WTC11 (cell line): ENCODE results near the gene DOC2A. TPM values are rescaled to one million over a fixed set of nuclear protein-coding genes. Genes with fewer than 3 reads are reported as not detected.

Experiments
- ATAC-seq: fragments of 200-7000 bp; cut with Tn5 transposase; 2 replicates; pipeline ENCODE4 v1.10.0; 2021; ENCODE audit warnings: mild to moderate bottlenecking, moderate library complexity
- CTCF ChIA-PET: fragments of 300-600 bp; sonication (Branson Sonifier 250); formaldehyde crosslinking; loops from one replicate; lab custom pipeline; 2021; ENCODE audit warnings: antibody characterized with exemption; lab: Charles Lee
- POLR2A ChIA-PET: fragments of 350-600 bp; sonication (Branson Sonifier 250); formaldehyde crosslinking; loops from one replicate; lab custom pipeline; 2021; ENCODE audit warnings: antibody characterized with exemption; lab: Charles Lee
- DNase-seq: peaks from one replicate; pipeline ENCODE4 v3.0.0; 2021; ENCODE audit warnings: low spot score
- H3K27ac Mint-ChIP-seq: 2 replicates; pipeline ENCODE4 v1.8.0; 2021; ENCODE audit warnings: mixed read lengths
- H3K27me3 Mint-ChIP-seq: 2 replicates; pipeline ENCODE4 v1.8.0; 2021; ENCODE audit warnings: low read depth, mild to moderate bottlenecking, moderate library complexity, mixed read lengths
- H3K36me3 Mint-ChIP-seq: 2 replicates; pipeline ENCODE4 v1.8.0; 2021; ENCODE audit warnings: mixed read lengths
- H3K4me1 Mint-ChIP-seq: 2 replicates; pipeline ENCODE4 v1.8.0; 2022; ENCODE audit warnings: mixed read lengths
- H3K4me3 Mint-ChIP-seq: 2 replicates; pipeline ENCODE4 v1.8.0; 2021; ENCODE audit warnings: mild to moderate bottlenecking, moderate library complexity, mixed read lengths
- H3K9me3 Mint-ChIP-seq: 2 replicates; pipeline ENCODE4 v1.8.0; 2021; ENCODE audit warnings: mixed read lengths
- ATF3 ChIP-seq: sonication (generic); formaldehyde crosslinking; conservative IDR thresholded peaks from 2 replicates; pipeline ENCODE4 v1.8.1; 2022; ENCODE audit warnings: mild to moderate bottlenecking, missing genetic modification reagents
- CREM ChIP-seq: sonication (generic); formaldehyde crosslinking; IDR thresholded peaks from 2 replicates; pipeline ENCODE4 v1.8.1; 2022; ENCODE audit warnings: mild to moderate bottlenecking, missing genetic modification reagents, moderate library complexity
- ERG ChIP-seq: fragments of 250-450 bp; sonication (Bioruptor Pico); IDR thresholded peaks from 2 replicates; pipeline ENCODE4 v1.8.0; 2021; ENCODE audit warnings: mild to moderate bottlenecking
- JAZF1 ChIP-seq: fragments of 250-450 bp; sonication (Bioruptor Pico); IDR thresholded peaks from 2 replicates; pipeline ENCODE4 v1.9.0; 2021; ENCODE audit warnings: moderate library complexity, mild to moderate bottlenecking, inconsistent platforms
- NFATC4 ChIP-seq: fragments of 250-450 bp; sonication (Bioruptor Pico); IDR thresholded peaks from 2 replicates; pipeline ENCODE4 v1.9.0; 2021; ENCODE audit warnings: mild to moderate bottlenecking
- NR3C1 ChIP-seq: sonication (generic); formaldehyde crosslinking; conservative IDR thresholded peaks from 2 replicates; pipeline ENCODE4 v1.8.1; 2023; ENCODE audit warnings: low read depth, mild to moderate bottlenecking, missing genetic modification reagents
- OVOL2 ChIP-seq: fragments of 250-450 bp; sonication (Bioruptor Pico); IDR thresholded peaks from 2 replicates; pipeline ENCODE4 v1.9.0; 2021; ENCODE audit warnings: mild to moderate bottlenecking, borderline replicate concordance
- RELA ChIP-seq: sonication (generic); formaldehyde crosslinking; IDR thresholded peaks from 2 replicates; pipeline ENCODE4 v1.8.1; 2022; ENCODE audit warnings: missing genetic modification reagents, mild to moderate bottlenecking, borderline replicate concordance
- RORB ChIP-seq: fragments of 250-450 bp; sonication (Bioruptor Pico); IDR thresholded peaks from 2 replicates; pipeline ENCODE4 v1.9.0; 2021; ENCODE audit warnings: mild to moderate bottlenecking
- STAT6 ChIP-seq: sonication (generic); formaldehyde crosslinking; conservative IDR thresholded peaks from 2 replicates; pipeline ENCODE4 v1.8.1; 2023; ENCODE audit warnings: mild to moderate bottlenecking, low read depth, missing genetic modification reagents, moderate library complexity
- ZNF121 ChIP-seq: sonication (generic); formaldehyde crosslinking; IDR thresholded peaks from 2 replicates; pipeline ENCODE4 v1.8.0; 2023; ENCODE audit warnings: missing genetic modification reagents
- total RNA-seq: library from RNA; stranded (reverse); gene quantifications from 3 replicates; pipeline ENCODE4 v1.2.3, GENCODE V29; 2021
- TF ChIP-seq, protein P1 (sequence below): sonication (generic); formaldehyde crosslinking; IDR thresholded peaks from 2 replicates; pipeline ENCODE4 v1.8.0; 2022; ENCODE audit warnings: mild to moderate bottlenecking, missing genetic modification reagents
- TF ChIP-seq, protein P2 (sequence below): sonication (generic); formaldehyde crosslinking; IDR thresholded peaks from 2 replicates; pipeline ENCODE4 v1.8.0; 2022; ENCODE audit warnings: missing genetic modification reagents
- TF ChIP-seq, protein P3 (sequence below): sonication (generic); formaldehyde crosslinking; IDR thresholded peaks from 2 replicates; pipeline ENCODE4 v1.8.1; 2023; ENCODE audit warnings: mild to moderate bottlenecking, missing genetic modification reagents, moderate library complexity
- TF ChIP-seq, protein P4 (sequence below): sonication (generic); formaldehyde crosslinking; IDR thresholded peaks from 2 replicates; pipeline ENCODE4 v1.8.1; 2022; ENCODE audit warnings: mild to moderate bottlenecking, missing genetic modification reagents, moderate library complexity, borderline replicate concordance
- TF ChIP-seq, protein P5 (sequence below): sonication (generic); formaldehyde crosslinking; IDR thresholded peaks from 2 replicates; pipeline ENCODE4 v1.8.1; 2022; ENCODE audit warnings: low read depth, missing genetic modification reagents, borderline replicate concordance
- TF ChIP-seq, protein P6 (sequence below): sonication (generic); formaldehyde crosslinking; IDR thresholded peaks from 2 replicates; pipeline ENCODE4 v1.8.1; 2023; ENCODE audit warnings: mild to moderate bottlenecking, missing genetic modification reagents, moderate library complexity
- TF ChIP-seq, protein P7 (sequence below): sonication (generic); formaldehyde crosslinking; IDR thresholded peaks from 2 replicates; pipeline ENCODE4 v1.8.0; 2022; ENCODE audit warnings: mild to moderate bottlenecking, missing genetic modification reagents

Gene DOC2A
- total RNA-seq, 1 experiment from 2014 or later, result 10.8 TPM

DNA sequence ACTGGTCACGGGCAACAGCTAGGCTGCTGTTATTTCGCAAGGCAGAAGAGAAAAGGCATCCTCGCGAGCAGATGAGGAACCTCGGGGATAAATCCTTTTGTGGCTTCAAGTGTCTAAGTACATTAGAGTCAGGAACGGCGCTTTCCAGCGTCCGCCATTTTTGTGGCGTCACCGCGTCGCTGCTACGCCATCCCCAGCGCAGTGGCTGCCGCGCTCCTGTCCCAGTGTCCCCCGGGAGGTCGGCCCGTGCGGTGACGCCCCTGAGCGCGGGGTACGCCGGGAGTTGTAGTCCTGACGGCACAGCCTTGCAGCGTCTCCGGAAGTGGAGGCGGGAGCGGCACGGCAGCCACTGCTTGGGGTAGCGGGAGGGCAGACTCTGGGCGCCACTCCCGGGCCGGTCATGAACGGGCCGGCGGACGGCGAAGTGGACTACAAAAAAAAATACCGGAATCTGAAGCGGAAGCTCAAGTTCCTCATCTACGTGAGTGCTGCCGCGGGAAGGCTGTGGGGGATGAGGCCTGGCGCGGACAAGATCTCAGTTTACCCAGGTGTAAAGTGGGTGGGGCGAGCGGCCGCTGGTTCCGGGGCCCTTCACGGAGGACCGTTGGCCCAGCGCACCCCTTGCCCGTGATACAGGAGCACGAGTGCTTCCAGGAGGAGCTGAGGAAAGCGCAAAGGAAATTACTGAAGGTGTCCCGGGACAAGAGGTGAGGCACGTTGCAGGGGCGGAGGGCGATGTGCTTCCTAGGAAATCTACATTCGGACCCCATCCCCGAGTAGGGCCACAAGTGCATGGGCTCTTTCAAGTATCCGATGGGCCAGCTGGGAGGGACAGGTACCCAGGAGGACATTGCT is 14.7 kb downstream of the DOC2A start, which contains the start of gene INO80E (continued):
- TF ChIP-seq, protein P1, sequence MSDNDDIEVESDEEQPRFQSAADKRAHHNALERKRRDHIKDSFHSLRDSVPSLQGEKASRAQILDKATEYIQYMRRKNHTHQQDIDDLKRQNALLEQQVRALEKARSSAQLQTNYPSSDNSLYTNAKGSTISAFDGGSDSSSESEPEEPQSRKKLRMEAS (CRISPR knock-in tag), result peak; percentile 11; the same call in 1 of the 2 replicates
- TF ChIP-seq ZNF121 (no peak), RELA (CRISPR knock-in tag) (no peak)
- TF ChIP-seq, protein P2, sequence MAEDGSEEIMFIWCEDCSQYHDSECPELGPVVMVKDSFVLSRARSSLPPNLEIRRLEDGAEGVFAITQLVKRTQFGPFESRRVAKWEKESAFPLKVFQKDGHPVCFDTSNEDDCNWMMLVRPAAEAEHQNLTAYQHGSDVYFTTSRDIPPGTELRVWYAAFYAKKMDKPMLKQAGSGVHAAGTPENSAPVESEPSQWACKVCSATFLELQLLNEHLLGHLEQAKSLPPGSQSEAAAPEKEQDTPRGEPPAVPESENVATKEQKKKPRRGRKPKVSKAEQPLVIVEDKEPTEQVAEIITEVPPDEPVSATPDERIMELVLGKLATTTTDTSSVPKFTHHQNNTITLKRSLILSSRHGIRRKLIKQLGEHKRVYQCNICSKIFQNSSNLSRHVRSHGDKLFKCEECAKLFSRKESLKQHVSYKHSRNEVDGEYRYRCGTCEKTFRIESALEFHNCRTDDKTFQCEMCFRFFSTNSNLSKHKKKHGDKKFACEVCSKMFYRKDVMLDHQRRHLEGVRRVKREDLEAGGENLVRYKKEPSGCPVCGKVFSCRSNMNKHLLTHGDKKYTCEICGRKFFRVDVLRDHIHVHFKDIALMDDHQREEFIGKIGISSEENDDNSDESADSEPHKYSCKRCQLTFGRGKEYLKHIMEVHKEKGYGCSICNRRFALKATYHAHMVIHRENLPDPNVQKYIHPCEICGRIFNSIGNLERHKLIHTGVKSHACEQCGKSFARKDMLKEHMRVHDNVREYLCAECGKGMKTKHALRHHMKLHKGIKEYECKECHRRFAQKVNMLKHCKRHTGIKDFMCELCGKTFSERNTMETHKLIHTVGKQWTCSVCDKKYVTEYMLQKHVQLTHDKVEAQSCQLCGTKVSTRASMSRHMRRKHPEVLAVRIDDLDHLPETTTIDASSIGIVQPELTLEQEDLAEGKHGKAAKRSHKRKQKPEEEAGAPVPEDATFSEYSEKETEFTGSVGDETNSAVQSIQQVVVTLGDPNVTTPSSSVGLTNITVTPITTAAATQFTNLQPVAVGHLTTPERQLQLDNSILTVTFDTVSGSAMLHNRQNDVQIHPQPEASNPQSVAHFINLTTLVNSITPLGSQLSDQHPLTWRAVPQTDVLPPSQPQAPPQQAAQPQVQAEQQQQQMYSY, result 0 out of 2 replicates have a peak, but pooled peaks have one; percentile 9

DNA sequence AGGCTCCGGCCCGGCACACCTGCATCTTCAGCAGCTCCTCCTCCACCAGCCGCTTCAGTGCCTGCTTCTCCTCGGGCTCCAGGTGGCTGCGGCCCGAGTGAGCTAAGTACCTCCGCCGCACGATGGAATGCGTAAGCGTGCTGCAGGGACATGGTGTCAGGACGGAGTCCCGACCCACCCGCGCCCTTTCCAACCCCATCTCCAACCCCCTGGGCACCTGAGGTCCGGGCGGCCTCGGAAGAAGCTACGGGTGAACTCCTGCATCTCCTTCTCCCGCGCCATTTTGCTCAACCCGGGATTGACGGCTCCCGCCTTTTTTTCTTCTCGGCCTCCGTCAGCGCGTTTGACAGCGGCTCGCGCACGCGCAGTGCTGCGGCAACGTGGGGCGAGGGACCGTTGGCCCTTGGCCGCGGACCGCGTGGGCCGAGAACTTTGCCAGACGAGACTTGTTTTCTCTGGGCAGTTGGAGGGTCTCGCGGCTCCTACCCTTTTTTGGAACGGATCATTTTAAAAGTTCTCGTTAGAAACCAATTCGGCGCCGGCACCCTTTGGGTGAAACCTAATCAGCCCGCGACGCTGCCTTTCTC is 15.4 kb downstream of the DOC2A start, which contains the start of gene HIRIP3:
TSS of gene HIRIP3 (minus strand) at position 294 of the 587 bp plus-strand sequence. CDS start at position 282, 12 bp downstream.
- ATAC-seq (peak; percentile 31), DNase-seq (peak; percentile 77)
- no peaks in the 10 kb centered on the region for H3K9me3 Mint-ChIP-seq
- H3K4me1 Mint-ChIP-seq, result peaks cover 17% of the 10 kb centered on the region
- ChIA-PET CTCF (interaction anchor here (0.7 to 1.2 kb wide), 6 partner anchors 22 to 180 kb away, joined by 3 to 4 read pairs (median 3); partner anchors contain the start of genes CDIPT, PAGR1, TAOK2 and TBX6), POLR2A (interaction anchor here (0.6 to 1.4 kb wide), 7 partner anchors 15 to 132 kb away, joined by 3 to 5 read pairs (median 3); partner anchors contain the start of genes ALDOA, ASPHD1, CDIPT and DOC2A)
- no peaks in the 10 kb centered on the region for H3K27me3 Mint-ChIP-seq
- peak within 1 kb of the TSS; percentile 97 for H3K27ac Mint-ChIP-seq
- H3K4me3 Mint-ChIP-seq, result peak within 1 kb of the TSS; percentile 94
- peaks cover 14% of the 10 kb centered on the region for H3K36me3 Mint-ChIP-seq
- TF ChIP-seq, protein P3, sequence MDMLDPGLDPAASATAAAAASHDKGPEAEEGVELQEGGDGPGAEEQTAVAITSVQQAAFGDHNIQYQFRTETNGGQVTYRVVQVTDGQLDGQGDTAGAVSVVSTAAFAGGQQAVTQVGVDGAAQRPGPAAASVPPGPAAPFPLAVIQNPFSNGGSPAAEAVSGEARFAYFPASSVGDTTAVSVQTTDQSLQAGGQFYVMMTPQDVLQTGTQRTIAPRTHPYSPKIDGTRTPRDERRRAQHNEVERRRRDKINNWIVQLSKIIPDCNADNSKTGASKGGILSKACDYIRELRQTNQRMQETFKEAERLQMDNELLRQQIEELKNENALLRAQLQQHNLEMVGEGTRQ (CRISPR knock-in tag), result no peak
- no peak for TF ChIP-seq STAT6 (CRISPR knock-in tag)
- TF ChIP-seq, protein P4, sequence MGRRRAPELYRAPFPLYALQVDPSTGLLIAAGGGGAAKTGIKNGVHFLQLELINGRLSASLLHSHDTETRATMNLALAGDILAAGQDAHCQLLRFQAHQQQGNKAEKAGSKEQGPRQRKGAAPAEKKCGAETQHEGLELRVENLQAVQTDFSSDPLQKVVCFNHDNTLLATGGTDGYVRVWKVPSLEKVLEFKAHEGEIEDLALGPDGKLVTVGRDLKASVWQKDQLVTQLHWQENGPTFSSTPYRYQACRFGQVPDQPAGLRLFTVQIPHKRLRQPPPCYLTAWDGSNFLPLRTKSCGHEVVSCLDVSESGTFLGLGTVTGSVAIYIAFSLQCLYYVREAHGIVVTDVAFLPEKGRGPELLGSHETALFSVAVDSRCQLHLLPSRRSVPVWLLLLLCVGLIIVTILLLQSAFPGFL (CRISPR knock-in tag), result no peak; the same call in 1 of the 2 replicates
- TF ChIP-seq, protein P5, sequence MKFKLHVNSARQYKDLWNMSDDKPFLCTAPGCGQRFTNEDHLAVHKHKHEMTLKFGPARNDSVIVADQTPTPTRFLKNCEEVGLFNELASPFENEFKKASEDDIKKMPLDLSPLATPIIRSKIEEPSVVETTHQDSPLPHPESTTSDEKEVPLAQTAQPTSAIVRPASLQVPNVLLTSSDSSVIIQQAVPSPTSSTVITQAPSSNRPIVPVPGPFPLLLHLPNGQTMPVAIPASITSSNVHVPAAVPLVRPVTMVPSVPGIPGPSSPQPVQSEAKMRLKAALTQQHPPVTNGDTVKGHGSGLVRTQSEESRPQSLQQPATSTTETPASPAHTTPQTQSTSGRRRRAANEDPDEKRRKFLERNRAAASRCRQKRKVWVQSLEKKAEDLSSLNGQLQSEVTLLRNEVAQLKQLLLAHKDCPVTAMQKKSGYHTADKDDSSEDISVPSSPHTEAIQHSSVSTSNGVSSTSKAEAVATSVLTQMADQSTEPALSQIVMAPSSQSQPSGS (CRISPR knock-in tag), result no peak
- TF ChIP-seq, protein P6, sequence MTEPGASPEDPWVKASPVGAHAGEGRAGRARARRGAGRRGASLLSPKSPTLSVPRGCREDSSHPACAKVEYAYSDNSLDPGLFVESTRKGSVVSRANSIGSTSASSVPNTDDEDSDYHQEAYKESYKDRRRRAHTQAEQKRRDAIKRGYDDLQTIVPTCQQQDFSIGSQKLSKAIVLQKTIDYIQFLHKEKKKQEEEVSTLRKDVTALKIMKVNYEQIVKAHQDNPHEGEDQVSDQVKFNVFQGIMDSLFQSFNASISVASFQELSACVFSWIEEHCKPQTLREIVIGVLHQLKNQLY, result no peak
- TF ChIP-seq ATF3, result no peak
- no peak for TF ChIP-seq ERG
- no peak for TF ChIP-seq RORB (CRISPR knock-in tag)
- TF ChIP-seq RELA (CRISPR knock-in tag), result no peak; the same call in 1 of the 2 replicates
- TF ChIP-seq, protein P7, sequence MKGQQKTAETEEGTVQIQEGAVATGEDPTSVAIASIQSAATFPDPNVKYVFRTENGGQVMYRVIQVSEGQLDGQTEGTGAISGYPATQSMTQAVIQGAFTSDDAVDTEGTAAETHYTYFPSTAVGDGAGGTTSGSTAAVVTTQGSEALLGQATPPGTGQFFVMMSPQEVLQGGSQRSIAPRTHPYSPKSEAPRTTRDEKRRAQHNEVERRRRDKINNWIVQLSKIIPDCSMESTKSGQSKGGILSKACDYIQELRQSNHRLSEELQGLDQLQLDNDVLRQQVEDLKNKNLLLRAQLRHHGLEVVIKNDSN (CRISPR knock-in tag), result no peak
- TF ChIP-seq NR3C1, result no peak
- no peak for TF ChIP-seq CREM (CRISPR knock-in tag)
- TF ChIP-seq JAZF1, result no peak
- TF ChIP-seq OVOL2, result no peak
- no peak for TF ChIP-seq NFATC4 (CRISPR knock-in tag)
